Erythroblast (primary cell): ENCODE results near the gene DAB2IP.

Experiments
- DNase-seq, 2 experiments: peaks; one replicate each; lab custom pipeline; 2025; lab: John Stamatoyannopoulos, UW
- GATA1 ChIP-seq: IDR thresholded peaks from 2 replicates; pipeline ENCODE4 v1.6.1; 2011; ENCODE audit warnings: low read depth, mild to moderate bottlenecking, control low read depth, low read length, moderate library complexity
- POLR2A ChIP-seq: IDR thresholded peaks from 2 replicates; pipeline ENCODE4 v1.6.1; 2011; ENCODE audit warnings: mild to moderate bottlenecking, low read length

The DAB2IP gene

DNA sequence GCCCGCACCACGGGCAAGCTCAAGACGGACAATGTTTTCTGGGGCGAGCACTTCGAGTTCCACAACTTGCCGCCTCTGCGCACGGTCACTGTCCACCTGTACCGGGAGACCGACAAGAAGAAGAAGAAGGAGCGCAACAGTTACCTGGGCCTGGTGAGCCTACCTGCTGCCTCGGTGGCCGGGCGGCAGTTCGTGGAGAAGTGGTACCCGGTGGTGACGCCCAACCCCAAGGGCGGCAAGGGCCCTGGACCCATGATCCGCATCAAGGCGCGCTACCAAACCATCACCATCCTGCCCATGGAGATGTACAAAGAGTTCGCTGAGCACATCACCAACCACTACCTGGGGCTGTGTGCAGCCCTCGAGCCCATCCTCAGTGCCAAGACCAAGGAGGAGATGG lies 108.6 kb downstream of the DAB2IP start:
- DNase-seq, result no peak
- no peak for TF ChIP-seq POLR2A
- no peak for TF ChIP-seq GATA1

DNA sequence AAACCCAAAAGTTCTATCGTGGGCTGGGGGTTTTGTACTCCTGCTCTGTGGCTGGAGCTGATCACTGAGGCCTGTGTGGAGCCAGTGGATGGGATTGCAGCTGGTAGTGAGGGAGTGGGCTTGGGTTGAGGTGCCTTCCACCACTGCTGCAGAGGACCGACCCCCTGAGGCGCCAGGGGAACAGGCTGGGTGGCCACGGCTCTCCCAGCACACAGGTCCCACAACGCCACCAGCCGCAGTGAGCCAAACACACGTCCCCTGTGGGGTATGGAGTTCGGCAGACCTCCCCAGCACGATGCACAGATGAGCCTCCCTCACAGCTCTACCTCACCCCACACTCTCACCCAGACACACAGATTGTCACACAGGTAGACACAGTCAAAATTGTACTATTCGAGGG lies 109.1 kb downstream of the DAB2IP start:
- DNase-seq, result no peak
- TF ChIP-seq GATA1 (no peak), POLR2A (no peak)

- no peak for DNase-seq
- TF ChIP-seq GATA1 (no peak), POLR2A (no peak)
Measured at GRCh38 chr9:121763131-121763530, 111.7 kb downstream of the DAB2IP start.

DNA sequence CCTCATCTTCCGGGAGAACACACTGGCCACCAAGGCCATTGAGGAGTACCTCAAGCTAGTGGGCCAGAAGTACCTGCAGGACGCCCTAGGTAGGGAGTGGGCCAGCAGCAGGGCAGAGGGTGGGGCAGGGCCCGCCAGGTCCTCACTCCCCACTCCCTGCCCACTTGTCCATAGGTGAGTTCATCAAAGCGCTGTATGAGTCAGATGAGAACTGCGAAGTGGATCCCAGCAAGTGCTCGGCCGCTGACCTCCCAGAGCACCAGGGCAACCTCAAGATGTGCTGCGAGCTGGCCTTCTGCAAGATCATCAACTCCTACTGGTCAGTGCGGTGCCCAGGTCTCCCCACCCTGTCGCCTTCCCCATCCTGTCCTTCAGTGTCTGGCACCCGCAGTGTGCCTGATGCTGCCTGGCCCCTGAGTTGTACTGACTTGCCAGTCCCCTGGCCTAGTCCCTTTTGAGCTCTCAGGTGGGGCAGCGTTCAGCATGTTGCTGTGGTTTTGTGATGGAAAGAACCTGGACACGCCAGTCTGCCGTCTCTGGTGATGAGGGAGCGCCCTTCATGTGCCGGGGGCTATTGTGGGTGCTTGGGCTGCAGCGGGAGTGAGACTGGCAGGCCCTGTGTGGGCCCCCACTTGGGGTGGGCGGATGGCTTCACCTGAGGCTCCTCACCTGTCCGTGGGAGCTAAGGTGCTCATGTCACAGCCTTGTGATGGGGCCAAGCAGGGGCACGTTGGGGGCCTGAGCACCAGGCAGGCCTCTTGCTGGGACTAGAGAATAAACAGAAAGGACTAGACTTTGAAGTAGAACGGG lies 112.3 kb downstream of the DAB2IP start:
- TF ChIP-seq GATA1, result no peak
- no peak for TF ChIP-seq POLR2A
- DNase-seq, result no peak

- no peak for TF ChIP-seq POLR2A
- no peak for TF ChIP-seq GATA1
- no peak for DNase-seq
Measured at GRCh38 chr9:121764371-121764730, 112.9 kb downstream of the DAB2IP start.

DNA sequence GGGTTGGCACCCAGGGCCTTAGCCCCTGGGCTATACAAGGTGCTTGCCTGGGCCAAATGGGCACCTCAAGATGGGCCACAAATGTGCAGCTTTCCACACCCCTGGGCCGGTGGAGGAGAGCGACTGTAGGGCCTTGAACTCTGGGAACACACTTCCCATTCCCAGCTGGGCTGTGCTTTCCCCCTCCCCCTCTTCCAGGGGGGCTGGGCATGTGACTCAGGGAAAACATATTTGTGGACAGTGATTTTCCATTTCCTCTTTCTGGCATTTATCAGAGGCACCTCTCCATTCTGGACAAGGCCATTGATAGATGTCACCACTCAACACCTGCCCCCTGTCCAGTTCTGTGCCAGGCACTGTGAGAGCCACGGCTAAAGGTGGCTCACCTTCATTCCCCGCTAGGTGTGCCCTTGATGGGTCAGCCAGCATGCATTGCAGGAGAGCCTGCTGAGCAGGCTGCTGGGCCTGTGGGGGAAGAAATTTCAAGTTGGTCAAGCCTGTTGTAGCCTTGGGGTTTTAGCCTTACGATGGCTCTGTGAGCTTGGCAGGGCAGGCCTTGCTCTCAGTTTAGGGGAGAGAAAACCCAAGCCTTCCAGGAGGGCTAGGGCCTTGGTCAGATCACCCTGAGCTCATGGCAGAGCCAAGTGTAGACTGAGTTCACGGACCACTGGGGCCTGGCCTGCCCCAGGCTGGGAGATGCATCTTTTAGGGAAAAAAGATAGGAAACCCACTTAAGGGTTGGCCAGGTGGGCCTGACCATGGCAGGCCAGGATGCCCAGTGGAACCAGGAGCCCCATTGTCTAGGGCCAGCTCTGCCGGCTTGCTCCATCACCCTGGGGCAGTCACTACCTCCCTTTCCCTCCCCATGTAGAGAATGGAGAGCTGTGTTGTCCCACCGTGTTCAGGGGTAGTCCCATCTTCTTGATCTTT lies 113.9 kb downstream of the DAB2IP start:
- DNase-seq, result no peak
- TF ChIP-seq GATA1 (no peak), POLR2A (no peak)

GRCh38 chr9:121766081-121766683 lies 114.7 kb downstream of the DAB2IP start:
- DNase-seq, result no peak
- no peak for TF ChIP-seq GATA1
- TF ChIP-seq POLR2A, result no peak

DNA sequence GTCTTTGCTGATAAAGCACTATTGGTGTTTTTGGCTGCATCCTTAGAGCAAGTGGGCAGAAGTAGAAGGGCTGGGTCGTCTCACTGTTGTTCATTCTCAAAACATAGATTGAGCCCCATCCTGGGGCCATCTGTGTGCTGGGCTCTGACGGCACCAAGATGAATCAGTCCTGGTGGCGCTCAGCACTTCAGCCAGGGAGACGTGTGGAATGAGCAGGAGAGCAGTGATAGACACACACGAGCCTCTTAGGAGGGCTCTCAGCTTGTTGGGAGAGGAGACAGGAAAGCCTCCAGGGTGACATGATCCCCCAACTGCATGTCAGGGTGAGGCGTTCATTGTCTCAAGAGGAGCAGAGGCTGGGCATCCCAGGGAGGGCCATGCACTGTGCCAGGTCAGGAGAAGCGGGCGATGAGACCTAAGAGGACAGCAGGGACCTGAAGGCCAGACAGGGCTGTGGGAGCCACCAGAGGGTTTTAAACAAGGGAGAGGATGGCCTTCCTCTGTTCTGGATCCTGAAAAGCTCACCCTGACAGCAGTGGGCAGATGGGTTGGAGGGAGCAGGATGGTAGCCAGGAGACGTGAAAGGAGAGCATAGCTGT lies 115.8 kb downstream of the DAB2IP start:
- TF ChIP-seq GATA1 (no peak), POLR2A (no peak)
- DNase-seq, result no peak

- TF ChIP-seq GATA1 (no peak), POLR2A (no peak)
Measured at GRCh38 chr9:121768416-121769015, 117.1 kb downstream of the DAB2IP start.

DNA sequence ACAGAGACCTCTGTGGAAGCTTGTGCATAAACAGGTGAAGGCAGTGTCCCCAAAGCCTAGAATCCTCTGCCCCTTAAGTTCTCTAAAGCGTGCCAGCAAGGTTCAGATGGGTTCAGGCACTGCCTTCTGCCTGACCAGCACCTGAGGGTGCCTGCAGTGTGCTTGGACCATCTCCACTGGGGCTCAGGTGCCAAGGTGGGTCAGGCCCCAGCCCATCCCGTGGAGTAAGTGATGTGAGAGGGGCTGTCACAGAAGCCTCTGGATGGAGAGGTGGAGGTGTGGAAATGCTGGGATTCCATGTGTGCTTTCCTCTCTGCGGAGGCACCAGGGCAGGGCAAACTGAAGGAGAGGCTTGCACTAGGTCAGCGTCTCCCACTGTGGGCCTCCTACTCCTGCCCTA lies 118.5 kb downstream of the DAB2IP start:
- TF ChIP-seq POLR2A (no peak), GATA1 (no peak)
- no peak for DNase-seq

More at GRCh38 chr9:121768416-121769015, 117.1 kb downstream of the DAB2IP start:
- DNase-seq, result no peak

DNA sequence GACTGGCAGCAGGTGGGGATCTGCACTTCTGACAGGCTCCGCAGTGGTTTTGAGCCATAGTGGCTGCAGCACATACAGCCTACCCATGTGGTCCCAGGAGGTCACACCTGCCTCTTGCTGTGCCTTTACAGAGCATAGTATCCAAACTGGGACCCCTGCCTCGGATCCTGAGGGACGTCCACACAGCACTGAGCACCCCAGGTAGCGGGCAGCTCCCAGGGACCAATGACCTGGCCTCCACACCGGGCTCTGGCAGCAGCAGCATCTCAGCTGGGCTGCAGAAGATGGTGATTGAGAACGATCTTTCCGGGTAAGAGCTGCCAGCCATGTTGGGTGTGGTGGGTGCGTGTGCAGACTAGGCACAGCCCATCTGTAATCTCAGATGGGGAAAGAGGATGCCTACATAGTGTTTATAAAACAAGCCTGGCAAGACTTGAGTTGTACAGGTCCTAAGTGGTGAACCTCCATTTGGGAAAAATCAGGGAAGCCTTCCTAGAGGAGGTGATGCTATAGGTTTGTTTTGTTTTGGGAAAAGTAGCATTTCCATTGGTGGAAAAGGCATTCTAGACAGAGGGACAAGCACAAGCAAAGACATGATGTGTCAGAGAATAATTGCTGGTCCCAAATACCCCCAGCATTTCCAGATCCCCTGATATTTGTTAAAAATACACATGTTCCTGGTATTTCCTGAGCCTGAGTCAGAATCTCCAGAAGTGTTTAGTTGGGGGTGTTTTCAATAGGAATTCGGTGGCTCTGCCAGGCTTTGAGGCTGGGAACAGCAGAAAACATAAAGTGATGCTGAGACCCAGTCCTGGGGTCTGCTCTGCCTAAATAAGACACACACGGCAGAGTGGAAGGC lies 119.2 kb downstream of the DAB2IP start:
- no peak for DNase-seq
- TF ChIP-seq POLR2A (no peak), GATA1 (no peak)

DNA sequence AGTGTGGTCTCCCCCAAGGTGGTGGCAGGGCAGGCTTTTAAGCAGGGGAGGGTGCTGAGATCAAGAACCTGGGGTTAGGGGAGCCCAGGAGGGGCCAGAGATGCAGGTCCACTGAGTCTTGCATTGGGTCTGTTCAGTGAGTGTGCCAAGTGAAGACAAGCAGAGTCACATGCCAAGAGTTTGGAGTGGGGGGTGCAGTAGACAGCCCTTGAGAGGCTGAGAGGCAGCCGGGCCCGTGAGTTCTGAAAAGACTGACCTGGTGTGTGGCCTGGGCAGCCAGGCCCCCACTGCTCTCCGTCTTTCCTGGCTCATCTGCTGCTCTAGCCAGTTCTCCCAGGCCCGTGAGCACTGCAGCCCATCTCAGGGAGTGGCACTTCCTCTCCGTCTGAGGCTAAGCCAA lies 120.0 kb downstream of the DAB2IP start:
- no peak for TF ChIP-seq POLR2A
- TF ChIP-seq GATA1, result no peak
- no peak for DNase-seq
